ENCODE results near the gene AAK1.

GRCh38 chr2:69594341-69594740 lies 49.2 kb downstream of the AAK1 start:
- TF ChIP-seq, protein P1, sequence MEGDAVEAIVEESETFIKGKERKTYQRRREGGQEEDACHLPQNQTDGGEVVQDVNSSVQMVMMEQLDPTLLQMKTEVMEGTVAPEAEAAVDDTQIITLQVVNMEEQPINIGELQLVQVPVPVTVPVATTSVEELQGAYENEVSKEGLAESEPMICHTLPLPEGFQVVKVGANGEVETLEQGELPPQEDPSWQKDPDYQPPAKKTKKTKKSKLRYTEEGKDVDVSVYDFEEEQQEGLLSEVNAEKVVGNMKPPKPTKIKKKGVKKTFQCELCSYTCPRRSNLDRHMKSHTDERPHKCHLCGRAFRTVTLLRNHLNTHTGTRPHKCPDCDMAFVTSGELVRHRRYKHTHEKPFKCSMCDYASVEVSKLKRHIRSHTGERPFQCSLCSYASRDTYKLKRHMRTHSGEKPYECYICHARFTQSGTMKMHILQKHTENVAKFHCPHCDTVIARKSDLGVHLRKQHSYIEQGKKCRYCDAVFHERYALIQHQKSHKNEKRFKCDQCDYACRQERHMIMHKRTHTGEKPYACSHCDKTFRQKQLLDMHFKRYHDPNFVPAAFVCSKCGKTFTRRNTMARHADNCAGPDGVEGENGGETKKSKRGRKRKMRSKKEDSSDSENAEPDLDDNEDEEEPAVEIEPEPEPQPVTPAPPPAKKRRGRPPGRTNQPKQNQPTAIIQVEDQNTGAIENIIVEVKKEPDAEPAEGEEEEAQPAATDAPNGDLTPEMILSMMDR (IDR thresholded peaks at IDR 0.05) = no peak
- TF ChIP-seq POLR2A (IDR thresholded peaks at IDR 0.05) = no peak

Data from esophagus squamous epithelium (tissue), 4 donors.